SK-N-SH (cell line): Measurements from ENCODE around the gene BAIAP2. TPM values are rescaled to one million over a fixed set of nuclear protein-coding genes. Genes with fewer than 3 reads are reported as not detected.
A peak's percentile ranks its signal among the peaks of the same experiment; 100 is the strongest.

Experiments used
- CTCF ChIA-PET: fragments of 300-600, 350-600 bp; formaldehyde crosslinking; extraction: SDS; loops from one replicate; lab custom pipeline; 2021; lab: Yijun Ruan, JAX
- POLR2A ChIA-PET: fragments of 350-600 bp; sonication (Branson Sonifier 250); formaldehyde crosslinking; extraction: SDS; loops from one replicate; lab custom pipeline; 2020; ENCODE audit warnings: antibody characterized with exemption, inconsistent platforms; lab: Yijun Ruan, JAX
- DNase-seq: peaks from one replicate; pipeline ENCODE4 v3.0.0; 2012
- H2AFZ ChIP-seq: fragments of 200-600 bp; sonication (generic); 2 replicates; pipeline ENCODE4 v1.8.1; 2016; ENCODE audit warnings: antibody characterized with exemption, mild to moderate bottlenecking, low read depth
- H3F3A ChIP-seq: fragments of 200-600 bp; sonication (generic); replicated peaks from 2 replicates; pipeline ENCODE3; 2016; ENCODE audit warnings: antibody characterized with exemption, mild to moderate bottlenecking; ENCODE audit not compliant: insufficient read depth
- H3K27ac ChIP-seq, 2 experiments: fragments of 200-500 bp in 1 of 2; fragments of 200-600 bp in 1 of 2; sonication (Bioruptor generic) in 1 of 2; sonication (generic), shearing (Covaris generic) in 1 of 2; 2 replicates each; pipeline versions ENCODE4 v1.5.1 to v1.6.1; 2014 to 2016; ENCODE audit warnings: low read depth in 2 of 2, inconsistent platforms in 1 of 2, low read length in 1 of 2, mild to moderate bottlenecking in 1 of 2, mixed read lengths in 1 of 2
- H3K27me3 ChIP-seq: fragments of 200-600 bp; sonication (generic), shearing (Covaris generic); 2 replicates; pipeline ENCODE4 v1.6.1; 2016; ENCODE audit warnings: mixed run types; ENCODE audit not compliant: insufficient read depth
- H3K36me3 ChIP-seq, 2 experiments: fragments of 200-500 bp in 1 of 2; fragments of 200-600 bp in 1 of 2; sonication (Bioruptor generic) in 1 of 2; sonication (generic) in 1 of 2; replicated peaks in 1 of 2; 2 replicates each; pipeline versions ENCODE3 to v1.5.1; 2014 to 2016; ENCODE audit warnings: low read length in 1 of 2, mild to moderate bottlenecking in 1 of 2; ENCODE audit not compliant: insufficient read depth in 2 of 2, control insufficient read depth in 1 of 2
- H3K4me1 ChIP-seq, 2 experiments: fragments of 200-500 bp in 1 of 2; fragments of 200-600 bp in 1 of 2; sonication (Bioruptor generic) in 1 of 2; sonication (generic), shearing (Covaris generic) in 1 of 2; 2 replicates each; pipeline versions ENCODE4 v1.5.1 to v1.6.1; 2014 to 2016; ENCODE audit warnings: low read depth in 1 of 2, low read length in 1 of 2, mixed run types in 1 of 2; ENCODE audit not compliant: insufficient read depth in 2 of 2, control insufficient read depth in 1 of 2
- H3K4me2 ChIP-seq: fragments of 200-600 bp; sonication (generic), shearing (Covaris generic); 2 replicates; pipeline ENCODE4 v1.6.1; 2017; ENCODE audit warnings: mixed run types
- H3K4me3 ChIP-seq, 2 experiments: fragments of 200-500 bp in 1 of 2; fragments of 200-600 bp in 1 of 2; sonication (Bioruptor generic) in 1 of 2; sonication (generic), shearing (Covaris generic) in 1 of 2; 2 replicates each; pipeline versions ENCODE4 v1.5.1 to v1.8.1; 2014 to 2016; ENCODE audit warnings: low read depth in 2 of 2, inconsistent platforms in 1 of 2, low read length in 1 of 2, mild to moderate bottlenecking in 1 of 2, mixed read lengths in 1 of 2, moderate library complexity in 1 of 2
- H3K79me2 ChIP-seq: fragments of 200-600 bp; sonication (generic); 2 replicates; pipeline ENCODE4 v1.8.1; 2017; ENCODE audit warnings: mild to moderate bottlenecking; ENCODE audit not compliant: insufficient read depth
- H3K9ac ChIP-seq: fragments of 200-600 bp; sonication (generic); 2 replicates; pipeline ENCODE4 v1.6.1; 2017; ENCODE audit warnings: mixed run types
- H3K9me2 ChIP-seq: fragments of 200-600 bp; sonication (generic); 2 replicates; pipeline ENCODE4 v1.6.1; 2017; ENCODE audit warnings: mixed run types
- H3K9me3 ChIP-seq: fragments of 200-600 bp; sonication (generic); 2 replicates; pipeline ENCODE4 v1.6.1; 2017; ENCODE audit warnings: mixed run types, mild to moderate bottlenecking, moderate library complexity
- H4K20me1 ChIP-seq: fragments of 200-600 bp; sonication (generic); 2 replicates; pipeline ENCODE4 v1.6.1; 2017; ENCODE audit warnings: mild to moderate bottlenecking, mixed run types; ENCODE audit not compliant: insufficient read depth
- CHD2 ChIP-seq: fragments of 150-350 bp; IDR thresholded peaks from 2 replicates; pipeline ENCODE4 v1.6.1; 2018; ENCODE audit warnings: low read length; ENCODE audit not compliant: partially characterized antibody
- ELF1 ChIP-seq: IDR thresholded peaks from 2 replicates; pipeline ENCODE4 v1.4.0; 2012
- FOXJ3 ChIP-seq: sonication (generic); formaldehyde crosslinking; IDR thresholded peaks from 2 replicates; pipeline ENCODE4 v1.5.1; 2020; ENCODE audit warnings: mild to moderate bottlenecking, missing genetic modification reagents
- FOXM1 ChIP-seq: IDR thresholded peaks from 2 replicates; pipeline ENCODE4 v1.4.0; 2012; ENCODE audit warnings: low read depth, mild to moderate bottlenecking
- GABPA ChIP-seq: IDR thresholded peaks from 2 replicates; pipeline ENCODE4 v1.4.0; 2012; ENCODE audit warnings: low read depth, mild to moderate bottlenecking
- MXI1 ChIP-seq: IDR thresholded peaks from 2 replicates; pipeline ENCODE4 v1.6.1; 2012; ENCODE audit warnings: mild to moderate bottlenecking, low read depth, low read length, improper control_type of control experiment
- NFIC ChIP-seq: IDR thresholded peaks from 2 replicates; pipeline ENCODE4 v1.4.0; 2012; ENCODE audit warnings: borderline replicate concordance
- POLR2AphosphoS5 ChIP-seq: IDR thresholded peaks from 2 replicates; pipeline ENCODE4 v1.6.1; 2012; ENCODE audit warnings: low read depth, low read length
- RAD21 ChIP-seq: IDR thresholded peaks from 2 replicates; pipeline ENCODE4 v1.6.1; 2012; ENCODE audit warnings: mild to moderate bottlenecking, low read length
- SIN3A ChIP-seq: IDR thresholded peaks from 2 replicates; pipeline ENCODE4 v1.6.1; 2012; ENCODE audit warnings: low read depth, mild to moderate bottlenecking, low read length, moderate library complexity, borderline replicate concordance
- SMC3 ChIP-seq: IDR thresholded peaks from 2 replicates; pipeline ENCODE4 v1.6.1; 2012; ENCODE audit warnings: low read depth, low read length, improper control_type of control experiment
- TAF1 ChIP-seq: IDR thresholded peaks from 2 replicates; pipeline ENCODE4 v1.6.1; 2012; ENCODE audit warnings: low read depth, mild to moderate bottlenecking, low read length, moderate library complexity, borderline replicate concordance
- WGBS: methylation state at CpG from one replicate; pipeline ENCODE4 v1.1.6; 2017; ENCODE audit warnings: low lambda C conversion rate; 5-methylcytosine and 5-hydroxymethylcytosine counted together
- polyA plus RNA-seq, 3 experiments: library from polyadenylated mRNA; depleted of rRNA; stranded (reverse); fragments of >200 nt; gene quantifications; 2 replicates each; pipeline ENCODE4 v1.2.3, GENCODE V29; 2012
- TF ChIP-seq, protein P1 (sequence below): IDR thresholded peaks from 2 replicates; pipeline ENCODE4; 2012
- TF ChIP-seq, protein P2 (sequence below): IDR thresholded peaks from 2 replicates; pipeline ENCODE4 v1.6.1; 2012; ENCODE audit warnings: mild to moderate bottlenecking, low read depth, low read length, moderate library complexity
- TF ChIP-seq, protein P3 (sequence below): fragments of 150-350 bp; IDR thresholded peaks from 2 replicates; pipeline ENCODE4 v1.6.1; 2016; ENCODE audit warnings: mild to moderate bottlenecking, low read depth, low read length
- TF ChIP-seq, protein P4 (sequence below): fragments of 200-600 bp; sonication (generic); IDR thresholded peaks from 2 replicates; pipeline ENCODE4 v1.6.1; 2017; ENCODE audit warnings: antibody characterized with exemption, mild to moderate bottlenecking, moderate library complexity

BAIAP2 gene
- 15.5 and 19.8 TPM in 2 replicates for polyA plus RNA-seq (2012; rRNA removed)
- 10.3 and 14.6 TPM in 2 replicates for polyA plus RNA-seq (2012; cell fraction: cytosol; rRNA removed)
- 39.2 and 39.3 TPM in 2 replicates for polyA plus RNA-seq (2012; cell fraction: nucleus; rRNA removed)

- Histone ChIP-seq H4K20me1 (peaks cover 35% of the 10 kb centered on the region), H3K9me3 (no peaks in the 10 kb centered on the region), H3K9me2 (no peaks in the 10 kb centered on the region), H3K36me3 (peaks cover 0 to 10% of the 10 kb centered on the region in 2 experiments), H2AFZ (peak within 1 kb of the TSS; percentile 66; the same call in 1 of the 2 replicates), H3K4me2 (peak within 1 kb of the TSS; percentile 83), H3K9ac (peak within 1 kb of the TSS; percentile 68), H3K27me3 (no peaks in the 10 kb centered on the region), H3F3A (peaks cover 9% of the 10 kb centered on the region)
- POLR2A ChIA-PET, result interaction anchor here (0.8 kb wide), 1 partner anchor 9 kb away, joined by 3 read pairs; no protein-coding TSS in a partner anchor
- WGBS, result under 1% methylated on average over 27 of the region's 92 CpGs
- TF ChIP-seq TAF1 (peak; percentile 94), SIN3A (peak; percentile 76; the same call in 1 of the 2 replicates), NFIC (no peak), RAD21 (peak; percentile 21; the same call in 1 of the 2 replicates), POLR2AphosphoS5 (peak; percentile 100), ELF1 (no peak), FOXM1 (no peak), SMC3 (peak; percentile 21; the same call in 1 of the 2 replicates), FOXJ3 (CRISPR knock-in tag) (no peak), GABPA (peak; percentile 36), CHD2 (peak; percentile 84), MXI1 (0 out of 2 replicates have a peak, but pooled peaks have one; percentile 35)
- TF ChIP-seq, protein P1, sequence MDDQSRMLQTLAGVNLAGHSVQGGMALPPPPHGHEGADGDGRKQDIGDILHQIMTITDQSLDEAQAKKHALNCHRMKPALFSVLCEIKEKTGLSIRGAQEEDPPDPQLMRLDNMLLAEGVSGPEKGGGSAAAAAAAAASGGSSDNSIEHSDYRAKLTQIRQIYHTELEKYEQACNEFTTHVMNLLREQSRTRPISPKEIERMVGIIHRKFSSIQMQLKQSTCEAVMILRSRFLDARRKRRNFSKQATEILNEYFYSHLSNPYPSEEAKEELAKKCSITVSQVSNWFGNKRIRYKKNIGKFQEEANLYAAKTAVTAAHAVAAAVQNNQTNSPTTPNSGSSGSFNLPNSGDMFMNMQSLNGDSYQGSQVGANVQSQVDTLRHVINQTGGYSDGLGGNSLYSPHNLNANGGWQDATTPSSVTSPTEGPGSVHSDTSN, result peak; percentile 98
- TF ChIP-seq, protein P2, sequence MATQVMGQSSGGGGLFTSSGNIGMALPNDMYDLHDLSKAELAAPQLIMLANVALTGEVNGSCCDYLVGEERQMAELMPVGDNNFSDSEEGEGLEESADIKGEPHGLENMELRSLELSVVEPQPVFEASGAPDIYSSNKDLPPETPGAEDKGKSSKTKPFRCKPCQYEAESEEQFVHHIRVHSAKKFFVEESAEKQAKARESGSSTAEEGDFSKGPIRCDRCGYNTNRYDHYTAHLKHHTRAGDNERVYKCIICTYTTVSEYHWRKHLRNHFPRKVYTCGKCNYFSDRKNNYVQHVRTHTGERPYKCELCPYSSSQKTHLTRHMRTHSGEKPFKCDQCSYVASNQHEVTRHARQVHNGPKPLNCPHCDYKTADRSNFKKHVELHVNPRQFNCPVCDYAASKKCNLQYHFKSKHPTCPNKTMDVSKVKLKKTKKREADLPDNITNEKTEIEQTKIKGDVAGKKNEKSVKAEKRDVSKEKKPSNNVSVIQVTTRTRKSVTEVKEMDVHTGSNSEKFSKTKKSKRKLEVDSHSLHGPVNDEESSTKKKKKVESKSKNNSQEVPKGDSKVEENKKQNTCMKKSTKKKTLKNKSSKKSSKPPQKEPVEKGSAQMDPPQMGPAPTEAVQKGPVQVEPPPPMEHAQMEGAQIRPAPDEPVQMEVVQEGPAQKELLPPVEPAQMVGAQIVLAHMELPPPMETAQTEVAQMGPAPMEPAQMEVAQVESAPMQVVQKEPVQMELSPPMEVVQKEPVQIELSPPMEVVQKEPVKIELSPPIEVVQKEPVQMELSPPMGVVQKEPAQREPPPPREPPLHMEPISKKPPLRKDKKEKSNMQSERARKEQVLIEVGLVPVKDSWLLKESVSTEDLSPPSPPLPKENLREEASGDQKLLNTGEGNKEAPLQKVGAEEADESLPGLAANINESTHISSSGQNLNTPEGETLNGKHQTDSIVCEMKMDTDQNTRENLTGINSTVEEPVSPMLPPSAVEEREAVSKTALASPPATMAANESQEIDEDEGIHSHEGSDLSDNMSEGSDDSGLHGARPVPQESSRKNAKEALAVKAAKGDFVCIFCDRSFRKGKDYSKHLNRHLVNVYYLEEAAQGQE, result 0 out of 2 replicates have a peak, but pooled peaks have one; percentile 50
- TF ChIP-seq, protein P3, sequence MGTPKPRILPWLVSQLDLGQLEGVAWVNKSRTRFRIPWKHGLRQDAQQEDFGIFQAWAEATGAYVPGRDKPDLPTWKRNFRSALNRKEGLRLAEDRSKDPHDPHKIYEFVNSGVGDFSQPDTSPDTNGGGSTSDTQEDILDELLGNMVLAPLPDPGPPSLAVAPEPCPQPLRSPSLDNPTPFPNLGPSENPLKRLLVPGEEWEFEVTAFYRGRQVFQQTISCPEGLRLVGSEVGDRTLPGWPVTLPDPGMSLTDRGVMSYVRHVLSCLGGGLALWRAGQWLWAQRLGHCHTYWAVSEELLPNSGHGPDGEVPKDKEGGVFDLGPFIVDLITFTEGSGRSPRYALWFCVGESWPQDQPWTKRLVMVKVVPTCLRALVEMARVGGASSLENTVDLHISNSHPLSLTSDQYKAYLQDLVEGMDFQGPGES, result peak; percentile 54
- TF ChIP-seq, protein P4, sequence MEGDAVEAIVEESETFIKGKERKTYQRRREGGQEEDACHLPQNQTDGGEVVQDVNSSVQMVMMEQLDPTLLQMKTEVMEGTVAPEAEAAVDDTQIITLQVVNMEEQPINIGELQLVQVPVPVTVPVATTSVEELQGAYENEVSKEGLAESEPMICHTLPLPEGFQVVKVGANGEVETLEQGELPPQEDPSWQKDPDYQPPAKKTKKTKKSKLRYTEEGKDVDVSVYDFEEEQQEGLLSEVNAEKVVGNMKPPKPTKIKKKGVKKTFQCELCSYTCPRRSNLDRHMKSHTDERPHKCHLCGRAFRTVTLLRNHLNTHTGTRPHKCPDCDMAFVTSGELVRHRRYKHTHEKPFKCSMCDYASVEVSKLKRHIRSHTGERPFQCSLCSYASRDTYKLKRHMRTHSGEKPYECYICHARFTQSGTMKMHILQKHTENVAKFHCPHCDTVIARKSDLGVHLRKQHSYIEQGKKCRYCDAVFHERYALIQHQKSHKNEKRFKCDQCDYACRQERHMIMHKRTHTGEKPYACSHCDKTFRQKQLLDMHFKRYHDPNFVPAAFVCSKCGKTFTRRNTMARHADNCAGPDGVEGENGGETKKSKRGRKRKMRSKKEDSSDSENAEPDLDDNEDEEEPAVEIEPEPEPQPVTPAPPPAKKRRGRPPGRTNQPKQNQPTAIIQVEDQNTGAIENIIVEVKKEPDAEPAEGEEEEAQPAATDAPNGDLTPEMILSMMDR, result peak; percentile 38; the same call in 1 of the 2 replicates
- TF ChIP-seq, all 33 proteins: peak for 12
- H3K4me1 ChIP-seq, result peaks cover 5 to 52% of the 10 kb centered on the region in 2 experiments; a peak in 3 of 4 replicates
- peak; percentile 100 for DNase-seq
- CTCF ChIA-PET, result interaction anchor here (0.8 to 19.0 kb wide), 6 partner anchors 11 to 80 kb away, joined by 3 to 668 read pairs (median 21); no protein-coding TSS in a partner anchor
- H3K79me2 ChIP-seq, result peaks cover 28% of the 10 kb centered on the region
- H3K27ac ChIP-seq, result peak within 1 kb of the TSS in 1 of 2 experiments; percentile 75; a peak in 1 of 4 replicates
- H3K4me3 ChIP-seq, result peak within 1 kb of the TSS; percentile 83 to 94
Measured at GRCh38 chr17:81034779-81035520, at the start of gene BAIAP2. Gene BAIAP2, plus strand, starts transcription at chr17:81035151. Its CDS starts 104 bp downstream, at chr17:81035255.
